ENCODE measurements around the gene SRSF1. TPM values are rescaled to one million over a fixed set of nuclear protein-coding genes. Genes with fewer than 3 reads are reported as not detected.
"Not testable (repeated sequence)": the region's sequence is repeated elsewhere in the genome, so short reads cannot be mapped to it uniquely, and the experiment has no call there.

SRSF1 gene
- total RNA-seq, 1 donor from 2014 or later, result 532 TPM

DNA sequence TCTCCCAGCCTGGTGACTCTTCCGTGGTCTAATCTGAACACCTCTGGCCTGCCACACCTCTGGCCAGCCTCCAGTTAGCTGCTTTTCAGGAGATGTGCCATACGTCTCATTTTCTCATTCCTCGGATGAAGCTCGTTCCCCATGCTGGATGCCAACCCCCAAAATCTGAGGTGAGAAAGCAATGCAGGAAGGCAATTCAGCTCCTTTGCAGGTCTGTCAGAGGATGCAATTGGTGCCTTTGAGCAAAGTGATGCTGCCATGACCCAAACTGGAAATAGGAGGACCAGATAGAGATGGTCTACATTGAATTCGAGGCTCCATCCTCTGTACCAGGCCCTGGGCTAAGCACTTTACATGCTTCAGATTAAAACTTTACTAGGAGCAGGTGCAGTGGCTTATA is 40.8 kb downstream of the SRSF1 start:
- DNase-seq (ENCODE audit: low read depth, low spot score), result no peak

DNA sequence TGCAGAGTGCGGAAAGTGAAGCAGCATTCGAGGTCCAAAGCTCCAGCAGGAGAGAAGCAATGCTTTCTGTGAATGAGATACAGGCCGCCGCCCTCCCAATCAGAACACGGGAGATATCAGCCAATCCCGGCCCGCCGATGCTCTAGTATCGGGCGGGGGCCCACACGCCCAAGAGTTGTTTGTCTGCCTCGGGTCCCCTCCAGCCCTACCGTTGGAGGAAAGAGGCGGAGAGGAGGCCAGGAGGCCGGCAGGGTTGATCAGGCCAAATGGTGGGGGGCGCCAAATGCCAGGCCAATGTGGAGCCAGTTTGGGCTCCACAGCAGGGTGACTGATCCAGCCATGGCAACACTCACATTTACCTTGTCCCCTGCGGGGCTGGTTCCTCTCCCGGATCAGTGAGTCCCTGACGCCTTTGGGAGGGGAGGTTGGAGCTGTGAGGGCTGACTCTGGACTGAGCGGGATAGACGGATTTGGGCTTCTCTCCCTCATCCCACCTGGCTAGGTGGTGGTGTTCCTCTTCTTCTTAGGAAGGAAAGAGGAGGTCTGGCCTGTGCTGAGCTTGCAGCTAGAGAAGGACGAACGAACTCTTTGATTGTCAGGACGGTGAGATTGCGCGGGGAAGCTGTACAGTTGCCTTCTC is 41.4 kb downstream of the SRSF1 start:
- no peak for DNase-seq (ENCODE audit: low read depth, low spot score)

GRCh38 chr17:57963149-57963511 is 43.9 kb downstream of the SRSF1 start:
- no peak for DNase-seq (ENCODE audit: low read depth, low spot score)

DNA sequence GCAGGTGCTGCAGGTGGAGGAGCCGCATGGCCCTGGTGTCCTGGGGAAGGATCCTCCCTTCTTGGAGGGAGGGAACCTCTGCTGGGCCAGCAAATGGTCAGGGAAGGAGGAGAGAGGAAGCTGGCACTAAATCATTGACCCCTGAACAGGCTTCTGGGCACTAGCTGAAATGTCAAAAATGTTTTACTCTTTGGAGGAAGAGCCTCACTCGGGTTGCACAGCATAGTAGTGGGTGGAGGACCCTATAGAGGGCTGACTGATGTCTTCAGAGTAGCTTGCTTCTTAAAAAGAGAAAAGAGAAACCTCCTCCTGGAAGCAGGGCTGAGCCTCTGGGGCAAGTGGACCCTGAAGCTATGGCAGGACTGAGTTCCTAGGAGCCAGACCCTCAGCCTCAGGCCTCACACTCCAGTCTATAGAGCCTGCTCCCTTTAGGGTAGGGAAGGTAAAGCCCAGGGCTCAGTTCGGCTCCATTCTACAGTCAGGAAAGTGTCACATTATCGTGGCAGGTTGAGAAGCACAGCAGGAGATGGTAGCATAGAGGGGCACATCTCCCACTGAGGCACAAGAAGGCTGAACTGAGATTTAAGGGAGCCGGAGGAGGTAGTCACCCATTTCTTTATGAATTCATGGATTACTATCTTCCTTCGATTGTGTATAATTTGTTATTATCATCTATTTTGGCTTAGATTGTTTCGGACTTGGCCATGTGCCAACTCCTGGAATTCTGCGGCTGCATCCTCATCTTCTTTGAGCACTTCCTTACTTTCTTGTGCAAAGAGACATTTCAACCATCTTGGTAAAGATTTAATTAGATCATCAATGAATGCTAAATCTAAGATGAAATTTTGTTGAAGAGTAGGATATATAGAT is 44.5 kb downstream of the SRSF1 start:
- no peak for DNase-seq (ENCODE audit: low read depth, low spot score)

DNA sequence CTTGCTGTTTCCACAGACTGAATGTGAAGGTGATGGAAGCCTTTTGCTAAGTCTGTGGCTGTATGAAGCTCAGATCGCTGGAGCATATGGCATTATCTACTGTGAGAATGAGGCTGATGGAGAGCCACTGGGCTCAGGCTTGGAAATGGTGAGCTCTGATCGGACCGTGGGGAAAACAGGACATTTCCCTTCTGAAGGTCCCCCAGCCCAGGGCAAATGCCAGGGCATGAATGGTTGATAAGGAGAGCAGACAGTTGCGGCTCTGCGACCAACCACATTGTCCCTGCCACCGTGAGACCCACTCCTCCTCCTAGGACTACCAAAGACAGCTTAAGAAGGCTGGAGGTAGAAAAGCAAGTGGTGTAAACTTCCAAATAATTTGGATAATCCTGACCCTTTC is 47.1 kb downstream of the SRSF1 start:
- no peak for DNase-seq (ENCODE audit: low read depth, low spot score)

GRCh38 chr17:57958391-57958790 is 48.7 kb downstream of the SRSF1 start:
- DNase-seq (ENCODE audit: low read depth, low spot score), result not testable (repeated sequence)

- no peak for DNase-seq (ENCODE audit: low read depth, low spot score)
Measured at GRCh38 chr17:57957886-57958285, 49.2 kb downstream of the SRSF1 start.

DNA sequence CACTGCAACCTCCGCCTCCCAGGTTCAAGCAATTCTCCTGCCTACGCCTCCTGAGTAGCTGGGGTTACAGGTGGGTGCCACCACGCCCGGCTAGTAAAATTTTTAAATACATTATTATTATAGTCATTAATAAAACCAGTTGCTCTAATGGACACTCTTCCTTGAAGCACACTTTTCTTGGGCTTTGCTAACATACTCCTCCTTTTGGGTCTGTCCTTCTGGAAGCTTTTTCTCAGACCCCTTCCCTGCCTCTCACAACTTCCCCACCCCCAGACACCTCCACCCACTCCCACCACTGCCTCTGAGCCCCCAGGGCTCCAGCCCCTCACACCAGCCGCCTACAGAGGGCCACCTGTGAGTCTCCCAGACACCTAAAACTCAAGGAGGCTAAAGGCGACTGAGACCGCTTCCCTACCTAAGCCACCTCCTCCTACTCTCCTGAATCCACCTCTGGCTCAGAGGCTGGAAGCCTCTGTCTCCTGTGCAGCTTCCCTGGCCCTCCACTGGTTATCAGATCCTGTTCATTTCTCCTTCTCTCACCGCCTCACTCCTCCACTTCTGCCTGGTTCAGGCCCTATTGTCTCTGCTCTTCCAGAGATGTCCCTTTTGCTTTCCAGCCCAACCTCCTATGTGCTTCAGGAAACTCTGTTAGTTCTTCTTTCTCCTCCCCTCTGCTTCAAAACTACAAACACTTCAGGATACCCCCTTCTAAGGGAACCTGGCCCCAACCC is 49.8 kb downstream of the SRSF1 start:
- DNase-seq (ENCODE audit: low read depth, low spot score), result no peak

- no peak for DNase-seq (ENCODE audit: low read depth, low spot score)
Measured at GRCh38 chr17:57956291-57957119, 50.5 kb downstream of the SRSF1 start.

- no peak for DNase-seq (ENCODE audit: low read depth, low spot score)
Measured at GRCh38 chr17:57955183-57955931, 51.7 kb downstream of the SRSF1 start, which contains the start of gene CUEDC1. CUEDC1 (minus strand) TSS chr17:57955412; CDS start chr17:57885564, 69,848 bp downstream.

GRCh38 chr17:57954397-57955182 is 52.5 kb downstream of the SRSF1 start:
- DNase-seq (ENCODE audit: low read depth, low spot score), result no peak

DNA sequence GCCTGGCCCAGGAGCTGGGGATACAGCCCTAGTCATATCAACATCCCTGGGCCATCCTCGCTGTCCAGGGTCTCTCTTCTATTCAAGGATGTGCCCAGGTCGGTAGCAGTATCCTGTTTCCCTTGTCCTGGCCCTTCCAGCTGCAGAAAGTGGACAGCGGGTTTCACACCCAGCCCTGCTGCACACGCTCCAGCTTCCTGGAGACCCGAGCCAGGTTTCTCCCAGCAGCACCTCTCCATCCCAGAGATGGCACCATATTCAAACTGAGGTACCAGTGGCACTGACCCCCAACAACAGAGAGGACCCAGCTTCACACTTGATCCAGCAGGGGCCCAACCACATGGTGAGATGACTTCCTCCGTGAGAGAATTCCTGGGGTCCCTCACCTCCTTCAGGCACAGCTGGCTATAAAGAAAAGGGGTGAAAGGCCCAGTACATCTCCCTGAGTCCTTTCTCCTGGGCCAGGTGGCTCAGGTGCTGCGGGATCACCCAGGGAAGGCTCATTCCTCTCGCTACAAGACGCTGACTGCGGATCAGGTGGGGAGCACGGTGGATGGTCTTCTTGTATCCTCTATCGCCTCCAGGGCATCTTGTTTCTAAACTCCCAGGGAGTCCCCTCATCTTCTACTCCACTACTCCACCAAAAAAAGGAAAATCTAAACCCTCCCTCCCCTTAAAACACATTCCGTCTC is 53.2 kb downstream of the SRSF1 start:
- DNase-seq (ENCODE audit: low read depth, low spot score), result no peak

Other genes starting within 250 kb of the SRSF1 start
- 34.4 and 46.7 TPM in 2 replicates for gene MRPS23, start 157.2 kb downstream of the SRSF1 start, total RNA-seq
- gene CUEDC1, start 51.8 kb downstream of the SRSF1 start, total RNA-seq, result 4.4 and 5.2 TPM in 2 replicates
- 31.1 and 39.1 TPM in 2 replicates for gene VEZF1, start 19.0 kb downstream of the SRSF1 start, total RNA-seq
- 11.9 and 20.5 TPM in 2 replicates for gene DYNLL2, start 76.2 kb upstream of the SRSF1 start, total RNA-seq
- not detected in 2 replicates for gene OR4D1, start 141.1 kb upstream of the SRSF1 start, total RNA-seq
- gene OR4D2, start 159.7 kb upstream of the SRSF1 start, total RNA-seq, result not detected in 2 replicates
- not detected in 2 replicates for gene EPX, start 185.5 kb upstream of the SRSF1 start, total RNA-seq
- 13.8 and 17.0 TPM in 2 replicates for gene MKS1, start 212.0 kb upstream of the SRSF1 start, total RNA-seq
- not detected in 2 replicates for gene LPO, start 231.3 kb upstream of the SRSF1 start, total RNA-seq

Measured in pulmonary artery endothelial cell (primary cell).